GM21717 (cell line): ENCODE data around the gene FOXN1.
"Not testable (repeated sequence)": the region's sequence is repeated elsewhere in the genome, so short reads cannot be mapped to it uniquely, and the experiment has no call there.

Experiments
- ATAC-seq: cut with Tn5 transposase; IDR thresholded peaks from one replicate; pipeline ENCODE4 v1.9.1; 2021; ENCODE audit warnings: mild to moderate bottlenecking, moderate library complexity; ENCODE audit not compliant: unreplicated experiment

FOXN1 gene

DNA sequence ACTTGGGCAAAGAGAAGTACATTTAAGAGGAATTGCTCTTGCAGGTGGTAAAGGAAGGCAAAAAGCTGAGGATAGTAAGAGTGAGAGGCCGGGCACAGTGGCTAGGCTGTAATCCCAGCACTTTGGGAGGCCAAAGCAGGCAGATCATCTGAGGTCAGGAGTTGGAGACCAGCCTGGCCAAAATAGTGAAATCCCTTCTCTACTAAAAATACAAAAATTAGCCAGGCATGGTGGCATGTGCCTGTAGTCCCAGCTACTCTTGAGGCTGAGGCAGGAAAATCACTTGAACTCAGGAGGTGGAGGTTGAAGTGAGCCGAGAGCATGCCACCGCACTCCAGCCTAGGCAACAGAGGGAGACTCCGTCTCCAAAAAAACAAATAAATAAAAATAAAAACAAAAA lies 16.1 kb downstream of the FOXN1 start:
- not testable (repeated sequence) for ATAC-seq

- ATAC-seq, result no peak
Observed at GRCh38 chr17:28523186-28523585, 17.0 kb downstream of the FOXN1 start.

GRCh38 chr17:28523876-28524275 lies 17.7 kb downstream of the FOXN1 start:
- no peak for ATAC-seq

GRCh38 chr17:28524476-28525424 lies 18.6 kb downstream of the FOXN1 start:
- ATAC-seq, result no peak

GRCh38 chr17:28526381-28526780 lies 20.2 kb downstream of the FOXN1 start:
- no peak for ATAC-seq

DNA sequence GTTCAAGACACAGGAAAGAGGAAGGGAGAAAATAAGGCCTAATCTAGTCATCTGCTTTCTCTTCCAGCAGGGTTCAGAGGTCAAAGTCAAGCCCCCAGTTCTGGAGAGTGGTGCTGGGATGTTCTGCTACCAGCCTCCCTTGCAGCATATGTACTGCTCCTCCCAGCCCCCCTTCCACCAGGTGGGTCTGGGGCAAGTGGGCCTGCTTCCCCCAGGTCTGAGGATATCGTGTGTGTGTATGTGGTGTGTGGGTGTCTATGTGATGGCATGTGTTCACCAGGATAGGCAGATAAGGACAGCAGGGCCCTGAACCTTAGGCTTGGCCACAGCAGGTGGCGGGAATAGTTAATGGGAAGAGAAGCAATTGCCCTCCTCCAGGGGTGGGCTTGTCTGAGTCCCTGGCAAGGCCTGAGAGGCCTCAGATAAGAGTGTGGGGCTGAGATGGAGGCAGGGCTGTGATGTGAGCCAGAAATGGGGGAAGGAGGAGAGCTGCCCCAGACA lies 21.1 kb downstream of the FOXN1 start:
- ATAC-seq, result no peak

DNA sequence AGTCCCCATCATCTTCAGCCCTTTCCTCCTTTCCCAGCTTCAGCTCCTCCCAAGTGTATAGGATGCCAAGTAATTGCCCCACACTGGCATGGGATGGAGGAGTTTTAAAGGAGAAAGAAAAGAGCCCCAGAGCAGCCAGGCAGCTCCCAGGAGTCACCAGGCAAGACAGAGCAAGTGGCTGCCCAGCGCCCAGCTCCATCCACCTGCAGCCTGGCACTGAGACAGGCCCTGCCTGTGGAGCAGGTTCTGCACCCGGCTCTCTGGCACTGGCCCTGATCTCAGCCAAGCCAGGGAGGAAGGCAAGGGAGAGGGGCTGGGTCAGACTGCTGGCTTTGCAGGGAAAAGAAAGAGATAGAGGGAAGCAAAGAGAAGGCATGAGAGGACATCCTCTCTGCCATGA lies 21.7 kb downstream of the FOXN1 start:
- no peak for ATAC-seq

- ATAC-seq, result no peak
Observed at GRCh38 chr17:28528327-28529012, 22.3 kb downstream of the FOXN1 start.

GRCh38 chr17:28529013-28529400 lies 22.9 kb downstream of the FOXN1 start:
- no peak for ATAC-seq

DNA sequence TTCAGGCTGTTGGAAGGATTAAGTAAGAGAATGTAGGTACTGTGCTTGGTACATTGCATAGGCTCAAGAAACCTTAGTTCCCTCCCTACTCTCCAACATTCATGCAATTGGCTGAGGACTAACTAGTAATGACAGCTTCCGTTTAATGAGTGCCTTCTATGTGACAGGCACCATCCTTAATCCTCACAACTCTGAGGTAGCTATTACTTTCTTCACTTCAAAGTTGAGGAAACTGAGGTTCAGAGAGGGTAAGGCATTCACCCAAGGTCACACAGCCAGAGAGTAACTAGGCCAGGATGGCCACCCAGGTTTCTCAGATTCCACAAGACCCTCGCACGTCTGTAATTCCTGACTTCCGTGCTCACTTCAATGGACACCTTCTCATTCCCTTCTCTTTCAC lies 24.1 kb downstream of the FOXN1 start:
- ATAC-seq, result no peak

GRCh38 chr17:28530926-28531325 lies 24.8 kb downstream of the FOXN1 start:
- no peak for ATAC-seq

DNA sequence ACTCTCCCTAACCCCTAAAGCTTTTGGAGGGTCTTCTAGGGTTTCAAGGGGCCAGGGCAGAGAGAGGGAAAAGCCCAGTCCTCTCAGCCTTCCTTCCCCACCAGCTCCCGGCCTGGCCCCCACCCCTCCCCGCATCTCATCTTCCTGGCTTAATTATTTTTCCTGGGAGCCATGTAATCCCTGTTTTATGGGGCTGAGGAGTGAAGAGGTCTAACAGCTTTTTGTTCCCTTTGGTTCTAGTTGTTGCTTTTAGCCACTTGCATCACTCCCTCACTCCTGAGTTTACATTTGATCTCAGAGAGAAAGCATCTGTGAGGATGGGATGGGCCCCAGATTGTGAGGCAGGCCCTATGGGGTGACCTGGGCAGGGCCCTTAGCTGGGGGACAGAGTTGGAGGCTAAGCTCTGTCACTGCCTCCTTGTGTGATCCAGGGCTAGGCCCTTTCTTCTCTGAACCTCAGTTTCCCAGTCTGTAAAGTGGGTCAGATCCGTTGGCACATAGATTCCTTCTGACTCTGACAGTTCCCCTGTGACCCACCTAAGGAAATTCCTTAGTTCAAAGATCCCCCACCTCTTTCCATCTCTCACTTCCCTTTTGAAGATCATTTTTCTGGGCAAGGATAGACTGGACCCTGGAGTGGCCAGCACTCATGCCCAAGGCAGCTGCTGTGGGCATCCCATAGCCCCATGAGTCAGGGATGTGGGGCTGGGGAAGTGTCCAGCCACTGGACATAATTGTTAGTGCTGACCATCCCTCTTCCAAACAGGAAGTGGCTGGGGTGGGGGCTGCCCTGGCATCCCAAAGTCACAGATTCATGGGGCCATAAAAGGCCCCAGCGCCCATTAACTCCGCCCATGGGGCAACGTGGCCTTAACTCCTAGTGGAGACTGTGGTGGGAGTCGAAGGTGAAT lies 26.2 kb downstream of the FOXN1 start:
- no peak for ATAC-seq

- ATAC-seq, result no peak
Observed at GRCh38 chr17:28533091-28533807, 27.1 kb downstream of the FOXN1 start.

- no peak for ATAC-seq
Observed at GRCh38 chr17:28534740-28535375, 28.7 kb downstream of the FOXN1 start.

GRCh38 chr17:28536532-28537218 lies 30.5 kb downstream of the FOXN1 start:
- no peak for ATAC-seq

DNA sequence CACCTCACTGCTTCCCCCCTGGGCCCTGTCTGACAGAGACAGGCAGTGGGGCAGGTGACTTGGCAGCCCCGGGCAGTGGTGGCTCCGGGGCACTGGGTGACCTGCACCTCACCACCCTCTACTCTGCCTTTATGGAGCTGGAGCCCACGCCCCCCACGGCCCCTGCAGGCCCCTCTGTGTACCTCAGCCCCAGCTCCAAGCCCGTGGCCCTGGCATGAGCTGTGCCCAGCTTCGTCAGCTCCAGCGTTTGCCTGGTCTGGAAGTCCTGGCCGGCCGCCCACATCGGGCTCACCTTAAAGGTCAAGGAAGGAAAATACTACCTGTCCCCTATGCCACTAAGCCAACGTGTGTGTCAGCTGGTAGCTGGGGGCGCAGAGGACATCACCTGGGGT lies 31.1 kb downstream of the FOXN1 start:
- no peak for ATAC-seq

DNA sequence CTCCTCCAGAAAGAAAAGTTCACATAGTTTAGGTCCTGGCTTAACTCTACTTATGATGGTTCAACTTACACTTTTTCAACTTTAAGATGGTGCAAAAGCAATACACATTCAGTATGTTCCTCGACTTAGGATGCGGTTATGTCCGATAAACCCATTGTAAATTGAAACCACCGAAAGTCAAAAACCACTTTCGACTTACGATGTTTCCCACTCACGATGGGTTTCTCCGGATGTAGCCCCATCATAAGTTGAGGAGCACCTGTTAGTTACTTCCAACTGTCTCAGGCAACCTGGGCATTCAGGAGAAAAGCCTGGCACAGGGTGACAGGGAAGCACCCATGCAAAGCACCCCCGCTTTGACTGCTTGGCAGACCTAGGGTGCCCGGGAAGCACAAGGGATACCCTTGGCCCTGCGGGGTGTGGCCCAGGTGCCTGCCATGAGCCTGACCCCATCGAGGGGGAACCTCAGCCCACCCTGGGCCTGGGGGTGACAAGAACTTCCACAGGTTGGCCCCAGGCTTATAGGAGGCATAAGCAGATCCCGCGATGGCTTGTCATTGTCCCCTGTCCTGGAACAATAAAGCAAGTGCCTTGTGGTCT lies 32.2 kb downstream of the FOXN1 start:
- no peak for ATAC-seq

DNA sequence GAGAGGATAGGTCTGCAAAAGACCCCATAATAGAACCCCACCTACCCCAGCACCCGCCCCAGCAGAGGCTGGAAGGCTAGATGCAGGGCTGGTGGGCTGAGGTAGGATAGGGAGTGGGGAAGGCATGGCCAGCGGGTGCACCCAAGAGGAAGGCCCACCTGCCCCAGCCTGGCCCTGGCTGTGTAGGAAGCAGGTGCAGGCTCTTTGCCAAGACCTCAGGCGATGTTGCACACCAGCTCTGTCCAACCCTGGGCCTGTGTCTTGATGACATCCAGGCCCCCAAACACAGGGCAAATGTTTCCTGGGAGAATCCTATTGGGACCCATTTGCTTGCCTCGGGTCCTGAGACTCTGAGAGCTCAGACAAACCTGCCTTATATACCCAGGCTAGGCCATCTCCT lies 34.1 kb downstream of the FOXN1 start:
- ATAC-seq, result no peak

DNA sequence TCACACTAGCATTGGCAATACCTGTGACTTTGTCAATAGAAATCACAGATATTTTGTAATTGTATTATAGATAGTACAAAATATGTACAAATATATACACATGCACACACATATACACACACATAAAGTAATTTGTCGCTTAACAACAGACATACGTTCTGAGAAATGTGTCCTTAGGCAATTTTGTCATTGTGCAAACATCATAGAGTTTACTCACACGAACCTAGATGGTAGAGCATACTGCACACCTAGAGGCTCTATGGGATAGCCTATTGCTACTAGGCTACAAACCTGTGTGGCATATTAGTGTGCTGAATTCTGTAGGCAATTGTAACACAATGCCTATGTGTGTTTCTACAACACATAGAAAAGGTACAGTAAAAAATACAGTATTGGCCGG lies 35.3 kb downstream of the FOXN1 start:
- ATAC-seq, result no peak
